Measurements from ENCODE around the gene CXCR6. TPM values are rescaled to one million over a fixed set of nuclear protein-coding genes. Genes with fewer than 3 reads are reported as not detected.

CXCR6 gene
- total RNA-seq, 1 donor from 2014 or later: not detected

DNA sequence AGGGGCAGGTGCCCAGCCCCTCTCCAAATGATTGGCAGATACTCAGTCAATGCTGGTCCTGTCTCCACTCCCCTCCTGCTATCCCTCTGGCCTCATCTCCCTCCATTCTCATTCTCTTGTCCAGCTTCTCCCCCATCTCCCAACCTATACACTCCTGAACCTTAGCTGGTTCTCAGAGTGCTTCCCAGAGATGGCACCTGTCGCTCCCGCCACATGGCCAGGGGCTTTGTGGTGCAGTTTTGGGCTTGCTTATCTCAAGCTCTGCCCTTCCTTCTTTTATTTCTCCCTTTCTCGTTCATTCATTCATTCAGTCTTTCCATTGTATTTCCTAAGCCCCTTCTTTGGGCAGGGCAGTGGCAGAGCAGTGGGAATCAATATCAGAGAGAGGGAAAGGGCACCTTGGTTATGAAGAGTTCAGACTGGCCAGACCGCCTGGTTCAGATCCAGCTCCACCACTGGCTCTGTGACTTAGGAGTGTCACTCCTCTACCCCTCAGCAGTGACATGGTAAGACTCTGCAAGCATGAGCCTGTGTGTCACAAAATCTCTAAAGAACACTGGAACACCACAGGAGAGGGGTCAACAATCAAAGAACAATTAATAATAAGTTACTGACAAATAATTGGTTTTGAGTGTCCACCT is 20.2 kb upstream of the CXCR6 start:
- Mint-ChIP-seq H3K4me1 (ENCODE audit: low read depth) (no peaks in the 10 kb centered on the region), H3K36me3 (ENCODE audit: insufficient read depth) (peaks cover 27% of the 10 kb centered on the region), H3K27me3 (no peaks in the 10 kb centered on the region), H3K9me3 (ENCODE audit: low read depth) (no peaks in the 10 kb centered on the region), H3K27ac (no peak overlapping the region), H3K4me3 (ENCODE audit: low read depth) (no peak overlapping the region)
- TF ChIP-seq CTCF (IDR thresholded peaks at IDR 0.05; ENCODE audit: unreplicated experiment): no peak
- DNase-seq (ENCODE audit: low spot score, unreplicated experiment): no peak

DNA sequence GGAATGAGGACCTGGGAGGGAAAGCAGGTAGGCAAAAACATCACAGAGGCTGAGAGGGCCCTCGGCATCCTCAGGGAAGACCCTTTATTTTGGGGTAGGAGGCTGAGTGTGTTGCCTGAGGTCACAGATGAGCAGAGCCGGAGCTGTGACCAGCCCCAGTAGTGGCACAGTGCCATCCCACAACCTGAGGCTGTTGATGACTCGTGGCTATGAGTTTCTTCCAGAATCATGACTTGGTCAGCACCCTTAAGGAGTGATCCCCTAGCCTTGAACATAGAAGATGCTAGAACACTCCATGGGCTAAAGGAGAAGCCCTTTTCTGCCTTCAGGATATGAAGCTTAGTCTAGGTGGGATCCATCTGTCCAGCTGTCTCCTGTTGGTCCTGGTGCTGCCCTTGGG is 19.5 kb upstream of the CXCR6 start:
- H3K4me1 Mint-ChIP-seq (ENCODE audit: low read depth): no peaks in the 10 kb centered on the region
- no peaks in the 10 kb centered on the region for H3K9me3 Mint-ChIP-seq (ENCODE audit: low read depth)
- peaks cover 25% of the 10 kb centered on the region for H3K36me3 Mint-ChIP-seq (ENCODE audit: insufficient read depth)
- no peaks in the 10 kb centered on the region for H3K27me3 Mint-ChIP-seq
- no peak overlapping the region for H3K4me3 Mint-ChIP-seq (ENCODE audit: low read depth)
- DNase-seq (ENCODE audit: low spot score, unreplicated experiment): no peak
- H3K27ac Mint-ChIP-seq: no peak overlapping the region
- no peak for TF ChIP-seq CTCF (IDR thresholded peaks at IDR 0.05; ENCODE audit: unreplicated experiment)

- Mint-ChIP-seq H3K27ac (no peak overlapping the region), H3K9me3 (ENCODE audit: low read depth) (no peaks in the 10 kb centered on the region), H3K4me3 (ENCODE audit: low read depth) (no peak overlapping the region), H3K4me1 (ENCODE audit: low read depth) (no peaks in the 10 kb centered on the region), H3K27me3 (no peaks in the 10 kb centered on the region), H3K36me3 (ENCODE audit: insufficient read depth) (peaks cover 26% of the 10 kb centered on the region)
- no peak for TF ChIP-seq CTCF (IDR thresholded peaks at IDR 0.05; ENCODE audit: unreplicated experiment)
- no peak for DNase-seq (ENCODE audit: low spot score, unreplicated experiment)
Measured at GRCh38 chr3:45927881-45928280, 15.4 kb upstream of the CXCR6 start.

DNA sequence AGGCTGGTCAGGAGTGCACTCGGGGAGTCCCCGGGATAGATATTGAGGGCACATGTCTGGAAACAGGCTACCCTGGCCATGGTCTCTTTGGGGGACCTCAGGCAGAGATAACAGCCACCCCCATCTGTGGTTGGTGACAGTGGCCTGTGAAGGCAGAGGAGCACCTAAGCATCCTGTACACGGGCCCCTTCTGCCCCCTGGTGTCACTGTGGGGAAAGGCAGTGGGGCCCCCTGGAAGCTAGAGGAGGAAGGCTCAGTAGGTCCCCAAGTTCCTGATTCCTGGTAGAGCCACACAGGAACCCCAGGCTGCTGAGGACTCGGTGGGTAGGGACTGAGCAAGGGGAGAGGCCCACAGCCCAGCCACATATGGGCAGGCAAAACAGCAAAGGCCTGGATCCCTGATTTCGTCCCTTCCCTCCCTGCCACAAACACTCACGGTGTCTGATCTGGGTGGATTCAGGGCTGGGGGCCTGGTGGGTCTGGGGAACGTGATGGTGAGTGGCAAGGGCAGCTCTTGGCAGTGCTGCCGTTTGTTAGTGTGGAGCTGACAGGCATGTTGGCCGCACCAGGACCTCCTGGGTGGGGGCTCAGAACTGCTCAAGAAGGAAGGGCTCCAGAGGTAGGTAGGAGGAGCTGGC is 14.1 kb upstream of the CXCR6 start:
- Mint-ChIP-seq H3K36me3 (ENCODE audit: insufficient read depth) (peaks cover 27% of the 10 kb centered on the region), H3K4me1 (ENCODE audit: low read depth) (no peaks in the 10 kb centered on the region), H3K9me3 (ENCODE audit: low read depth) (no peaks in the 10 kb centered on the region), H3K4me3 (ENCODE audit: low read depth) (no peak overlapping the region), H3K27ac (no peak overlapping the region), H3K27me3 (no peaks in the 10 kb centered on the region)
- peak; percentile 63 for TF ChIP-seq CTCF (IDR thresholded peaks at IDR 0.05; ENCODE audit: unreplicated experiment)
- peak; percentile 15 for DNase-seq (ENCODE audit: low spot score, unreplicated experiment)

GRCh38 chr3:45931496-45931895 is 11.8 kb upstream of the CXCR6 start:
- DNase-seq (ENCODE audit: low spot score, unreplicated experiment): no peak
- H3K9me3 Mint-ChIP-seq (ENCODE audit: low read depth): no peaks in the 10 kb centered on the region
- H3K4me1 Mint-ChIP-seq (ENCODE audit: low read depth): no peaks in the 10 kb centered on the region
- no peak overlapping the region for H3K4me3 Mint-ChIP-seq (ENCODE audit: low read depth)
- H3K27ac Mint-ChIP-seq: no peak overlapping the region
- peaks cover 34% of the 10 kb centered on the region for H3K36me3 Mint-ChIP-seq (ENCODE audit: insufficient read depth)
- no peaks in the 10 kb centered on the region for H3K27me3 Mint-ChIP-seq
- no peak for TF ChIP-seq CTCF (IDR thresholded peaks at IDR 0.05; ENCODE audit: unreplicated experiment)
